Ectodermal cell (in vitro differentiated cells): ENCODE data around the gene ADAMTSL3.
"Not testable (repeated sequence)": the region's sequence is repeated elsewhere in the genome, so short reads cannot be mapped to it uniquely, and the experiment has no call there.

ENCODE experiments used
- H3K27ac ChIP-seq: 2 replicates; pipeline ENCODE4 v1.7.0; 2013; ENCODE audit warnings: mild to moderate bottlenecking, low read depth, low read length; ENCODE audit not compliant: insufficient read depth, poor library complexity, severe bottlenecking
- H3K27me3 ChIP-seq: 2 replicates; pipeline ENCODE4 v1.7.0; 2013; ENCODE audit warnings: mild to moderate bottlenecking, low read length; ENCODE audit not compliant: insufficient read depth, control insufficient read depth, poor library complexity, severe bottlenecking
- H3K36me3 ChIP-seq: one replicate; pipeline ENCODE4 v1.7.0; 2013; ENCODE audit warnings: low read length; ENCODE audit not compliant: control insufficient read depth, insufficient read depth
- H3K4me1 ChIP-seq: one replicate; pipeline ENCODE4 v1.7.0; 2013; ENCODE audit warnings: low read length; ENCODE audit not compliant: control insufficient read depth, insufficient read depth
- H3K4me3 ChIP-seq: 2 replicates; pipeline ENCODE4 v1.7.0; 2013; ENCODE audit warnings: low read depth, low read length, control low read depth; ENCODE audit not compliant: insufficient read depth
- H3K9me3 ChIP-seq: 2 replicates; pipeline ENCODE4 v1.7.0; 2013; ENCODE audit warnings: mild to moderate bottlenecking, low read length, moderate library complexity; ENCODE audit not compliant: control insufficient read depth
- WGBS, 2 experiments: methylation state at CpG; one replicate each; pipeline ENCODE4 v1.1.7; 2013; ENCODE audit warnings: missing lambda C conversion rate in 2 of 2; 5-methylcytosine and 5-hydroxymethylcytosine counted together

The ADAMTSL3 gene

DNA sequence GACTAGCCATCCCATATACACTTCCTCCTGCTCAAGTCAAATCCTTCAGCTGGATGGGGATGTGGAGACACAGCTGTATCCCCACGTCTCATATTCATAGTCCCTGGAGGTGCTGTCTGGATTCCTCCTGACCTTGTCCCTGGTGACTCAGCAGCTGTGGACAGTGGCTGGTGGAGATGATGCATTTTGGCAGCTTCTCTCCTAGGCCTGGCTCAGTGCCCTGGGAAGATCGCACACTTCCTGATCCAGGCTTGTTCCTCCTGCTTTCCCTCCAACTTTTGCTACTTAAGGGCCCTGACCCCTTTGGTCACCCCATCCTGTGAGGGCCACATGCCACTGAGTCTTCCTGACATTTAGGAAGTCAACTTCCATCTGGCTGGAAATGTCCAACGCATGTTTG lies 44.4 kb downstream of the ADAMTSL3 start:
- no peaks in the 10 kb centered on the region for H3K27me3 ChIP-seq
- H3K27ac ChIP-seq, result no peak overlapping the region
- H3K36me3 ChIP-seq, result no peaks in the 10 kb centered on the region
- H3K4me1 ChIP-seq, result peaks cover 6% of the 10 kb centered on the region
- H3K4me3 ChIP-seq, result no peak overlapping the region
- H3K9me3 ChIP-seq, result no peaks in the 10 kb centered on the region
- 93 to 97% methylated on average over 3 of the region's 3 CpGs for WGBS, 2 experiments

DNA sequence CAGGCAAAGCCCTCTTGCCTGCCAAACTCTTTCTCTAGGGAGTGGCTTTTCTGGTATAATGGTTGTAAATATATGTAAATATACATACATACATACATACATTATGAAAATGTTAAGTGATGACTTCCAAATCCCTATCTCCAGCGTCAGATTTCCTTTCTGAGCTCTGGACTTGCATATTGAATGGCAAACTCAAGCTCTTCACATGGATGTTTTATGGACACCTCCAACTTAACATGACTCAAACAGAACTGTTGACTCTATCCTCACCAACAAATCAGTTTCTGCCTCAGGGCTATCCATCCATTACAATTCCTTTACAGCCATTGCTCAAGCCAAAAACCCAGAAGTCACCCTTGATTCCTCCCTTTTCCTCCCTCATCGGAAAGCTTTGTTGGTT lies 45.1 kb downstream of the ADAMTSL3 start:
- Histone ChIP-seq H3K4me3 (no peak overlapping the region), H3K27ac (no peak overlapping the region), H3K9me3 (no peaks in the 10 kb centered on the region), H3K4me1 (peaks cover 5% of the 10 kb centered on the region), H3K36me3 (no peaks in the 10 kb centered on the region), H3K27me3 (no peaks in the 10 kb centered on the region)
- WGBS, 2 experiments, result 43 to 46% methylated on average over 2 of the region's 2 CpGs

DNA sequence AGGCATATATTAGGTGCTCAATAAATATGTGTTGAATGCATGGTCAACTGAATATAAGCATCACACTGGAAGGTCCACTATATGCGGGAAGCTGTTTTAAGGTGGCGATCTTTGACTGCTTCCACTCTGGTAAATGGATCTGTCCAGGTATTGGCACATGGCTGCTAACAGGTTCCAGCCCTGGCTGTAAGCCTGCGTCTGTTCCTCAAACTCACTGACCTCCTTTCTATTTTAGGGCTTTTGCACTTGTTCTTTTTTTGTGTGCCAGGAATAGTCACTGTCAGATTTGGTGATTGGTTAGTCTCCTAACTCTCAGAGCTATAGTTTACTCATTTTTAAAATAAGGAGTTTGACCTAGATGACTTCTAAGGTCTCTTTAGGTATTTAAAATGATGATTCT lies 46.2 kb downstream of the ADAMTSL3 start:
- H3K9me3 ChIP-seq, result no peaks in the 10 kb centered on the region
- 91 to 99% methylated on average over 3 of the region's 3 CpGs for WGBS, 2 experiments
- no peaks in the 10 kb centered on the region for H3K27me3 ChIP-seq
- H3K4me1 ChIP-seq, result no peaks in the 10 kb centered on the region
- H3K4me3 ChIP-seq, result no peak overlapping the region
- no peaks in the 10 kb centered on the region for H3K36me3 ChIP-seq
- no peak overlapping the region for H3K27ac ChIP-seq

DNA sequence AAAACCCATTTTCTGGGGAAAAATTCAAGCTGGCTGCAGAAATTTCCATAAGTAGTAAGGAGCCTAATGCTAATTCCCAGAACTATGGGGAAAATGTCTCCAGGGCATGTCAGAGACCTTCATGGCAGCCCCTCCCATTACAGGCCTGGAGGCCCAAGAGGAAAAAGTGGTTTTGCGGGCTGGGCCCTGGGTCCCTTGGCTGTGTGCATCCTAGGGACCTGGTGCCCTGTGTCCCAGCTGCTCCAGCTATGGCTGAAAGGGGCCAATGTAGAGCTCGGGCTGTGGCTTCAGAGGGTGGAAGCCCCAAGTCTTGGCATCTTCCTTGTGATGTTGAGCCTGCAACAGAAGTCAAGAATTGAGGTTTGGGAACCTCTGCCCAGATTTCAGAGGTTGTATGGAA lies 48.4 kb downstream of the ADAMTSL3 start:
- not testable (repeated sequence) for H3K4me1 ChIP-seq, H3K27ac ChIP-seq, H3K9me3 ChIP-seq, H3K27me3 ChIP-seq, H3K4me3 ChIP-seq, H3K36me3 ChIP-seq
- WGBS, 2 experiments, result 93 to 94% methylated on average over 2 of the region's 2 CpGs

DNA sequence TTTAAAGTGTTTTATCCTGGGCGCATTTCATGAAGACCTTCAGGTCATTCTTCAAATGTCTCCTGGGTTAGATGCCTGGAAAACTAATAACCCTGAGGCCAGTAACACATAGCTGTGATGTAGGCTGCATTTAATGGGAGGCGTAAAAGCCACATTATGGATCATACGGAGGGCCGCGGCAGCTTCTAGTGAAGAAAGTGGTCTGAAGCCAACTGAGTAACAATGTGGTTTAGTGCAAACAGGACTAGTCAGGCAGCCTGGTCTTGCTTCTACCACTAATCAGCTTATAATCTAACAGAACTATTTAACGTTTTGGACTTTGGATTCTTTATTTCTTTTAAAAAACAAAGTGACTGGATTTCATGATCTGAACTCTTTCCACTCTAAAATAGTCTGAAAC lies 54.4 kb downstream of the ADAMTSL3 start:
- Histone ChIP-seq H3K9me3 (no peaks in the 10 kb centered on the region), H3K27me3 (no peaks in the 10 kb centered on the region), H3K4me3 (no peak overlapping the region), H3K27ac (no peak overlapping the region), H3K4me1 (no peaks in the 10 kb centered on the region), H3K36me3 (no peaks in the 10 kb centered on the region)
- WGBS, 2 experiments, result 90 to 93% methylated on average over 6 of the region's 6 CpGs

DNA sequence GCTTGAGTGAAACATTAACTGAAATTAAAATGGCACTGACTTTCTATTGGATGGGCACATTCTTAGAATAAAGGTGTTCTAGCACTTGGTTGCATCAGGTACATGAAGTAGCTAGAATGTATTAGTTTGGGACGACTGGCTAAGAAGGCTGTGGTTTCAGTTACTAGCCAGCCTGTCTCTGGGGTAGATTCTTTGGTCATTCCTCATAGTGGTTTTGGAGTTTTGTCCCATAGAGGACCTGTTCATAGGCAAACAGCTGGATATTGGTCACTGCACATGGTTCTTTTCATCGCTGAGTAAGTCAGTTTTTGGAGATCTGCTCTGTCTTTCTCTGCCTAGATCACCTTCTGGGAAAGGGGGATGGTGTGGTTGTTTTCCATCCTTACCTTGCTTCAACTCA lies 55.3 kb downstream of the ADAMTSL3 start:
- Histone ChIP-seq H3K4me3 (no peak overlapping the region), H3K4me1 (no peaks in the 10 kb centered on the region), H3K9me3 (no peaks in the 10 kb centered on the region), H3K27ac (no peak overlapping the region), H3K36me3 (no peaks in the 10 kb centered on the region), H3K27me3 (no peaks in the 10 kb centered on the region)
- WGBS, 2 experiments, result 79 to 86% methylated on average over 2 of the region's 2 CpGs

DNA sequence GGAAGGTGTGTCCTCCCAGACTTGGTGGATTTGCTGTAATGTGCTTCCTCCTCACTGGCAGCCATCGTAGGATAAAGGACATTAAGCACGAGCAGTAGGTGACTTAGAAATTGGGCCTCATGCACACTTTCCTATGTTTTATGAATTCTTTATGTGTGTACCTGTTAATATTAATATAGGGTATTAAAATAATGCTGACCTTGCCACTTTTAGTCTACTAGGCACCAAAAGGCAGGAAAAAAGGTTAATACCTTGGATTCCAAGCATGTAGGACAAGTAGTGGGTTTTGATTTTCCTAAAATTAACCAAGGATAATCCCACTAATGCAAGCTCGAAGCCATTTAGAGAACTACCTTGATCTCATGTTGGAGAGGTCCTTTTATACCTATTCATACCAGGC lies 55.9 kb downstream of the ADAMTSL3 start:
- Histone ChIP-seq H3K4me1 (no peaks in the 10 kb centered on the region), H3K27ac (no peak overlapping the region), H3K36me3 (no peaks in the 10 kb centered on the region), H3K27me3 (no peaks in the 10 kb centered on the region), H3K9me3 (no peaks in the 10 kb centered on the region), H3K4me3 (no peak overlapping the region)
- 84 to 97% methylated on average over 3 of the region's 3 CpGs for WGBS, 2 experiments

DNA sequence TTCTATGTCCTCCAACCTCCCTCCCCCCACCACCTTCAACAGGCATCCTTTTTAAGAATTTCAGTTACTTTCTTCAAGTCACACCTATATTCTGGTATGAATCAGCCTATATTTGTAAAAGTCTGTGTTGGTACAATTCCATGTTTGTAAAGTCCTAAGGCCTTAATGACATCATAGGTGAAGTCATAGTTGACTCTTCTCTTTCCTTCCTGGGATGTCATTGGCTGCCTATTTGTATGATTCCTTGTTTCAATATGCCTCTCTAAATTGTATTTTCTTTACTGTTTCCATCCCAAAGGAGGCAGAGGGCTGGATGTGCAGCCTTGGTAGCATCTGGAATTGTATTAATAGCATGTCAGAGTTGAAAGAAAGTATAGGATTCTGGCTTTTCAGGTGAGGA lies 56.5 kb downstream of the ADAMTSL3 start:
- Histone ChIP-seq H3K9me3 (no peaks in the 10 kb centered on the region), H3K4me1 (no peaks in the 10 kb centered on the region), H3K27me3 (no peaks in the 10 kb centered on the region), H3K27ac (no peak overlapping the region), H3K36me3 (no peaks in the 10 kb centered on the region), H3K4me3 (no peak overlapping the region)

DNA sequence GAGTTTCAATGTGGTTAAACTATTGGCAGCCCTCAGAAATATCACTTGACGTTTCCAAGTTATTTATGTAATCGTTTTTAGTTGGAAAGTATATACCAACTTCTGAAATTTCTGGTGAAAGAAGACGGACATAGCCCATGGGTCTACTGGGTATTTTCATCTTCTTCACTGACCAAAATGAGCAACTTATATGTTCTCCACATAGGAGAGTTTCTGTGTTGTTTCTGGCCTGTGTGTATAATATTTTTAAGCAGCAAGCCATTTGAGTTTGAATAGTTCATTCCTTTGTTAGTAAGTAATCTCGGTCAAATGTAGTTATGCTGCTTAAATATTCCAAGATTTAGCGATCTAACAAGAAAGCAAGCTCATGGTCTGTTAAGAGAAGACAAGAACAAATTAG lies 57.3 kb downstream of the ADAMTSL3 start:
- no peak overlapping the region for H3K4me3 ChIP-seq
- no peaks in the 10 kb centered on the region for H3K9me3 ChIP-seq
- no peaks in the 10 kb centered on the region for H3K27me3 ChIP-seq
- no peaks in the 10 kb centered on the region for H3K36me3 ChIP-seq
- H3K4me1 ChIP-seq, result no peaks in the 10 kb centered on the region
- WGBS, 2 experiments, result 97 to 98% methylated on average over 5 of the region's 5 CpGs
- no peak overlapping the region for H3K27ac ChIP-seq

DNA sequence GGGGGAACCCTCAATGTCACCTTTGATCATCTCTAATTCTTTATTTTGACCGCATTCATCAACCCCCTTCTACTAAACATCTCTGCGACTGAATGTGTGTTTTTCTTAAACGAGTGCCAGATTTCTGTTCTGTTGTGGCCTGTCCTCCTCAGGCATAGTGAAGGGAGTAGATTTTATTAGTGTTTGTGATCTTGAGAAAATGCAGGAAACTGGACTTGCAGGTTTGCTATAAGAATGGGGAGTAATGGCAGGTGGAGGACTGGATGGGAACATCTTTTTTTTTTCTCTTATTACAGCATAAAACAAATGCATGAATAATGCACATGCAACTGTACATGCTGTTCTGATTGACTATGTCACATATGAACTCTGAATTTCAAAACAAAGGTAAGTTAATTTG lies 59.3 kb downstream of the ADAMTSL3 start:
- Histone ChIP-seq H3K27me3 (no peaks in the 10 kb centered on the region), H3K4me1 (no peaks in the 10 kb centered on the region), H3K9me3 (no peaks in the 10 kb centered on the region), H3K4me3 (no peak overlapping the region), H3K27ac (no peak overlapping the region), H3K36me3 (no peaks in the 10 kb centered on the region)
- 96 to 100% methylated on average over 3 of the region's 3 CpGs for WGBS, 2 experiments

DNA sequence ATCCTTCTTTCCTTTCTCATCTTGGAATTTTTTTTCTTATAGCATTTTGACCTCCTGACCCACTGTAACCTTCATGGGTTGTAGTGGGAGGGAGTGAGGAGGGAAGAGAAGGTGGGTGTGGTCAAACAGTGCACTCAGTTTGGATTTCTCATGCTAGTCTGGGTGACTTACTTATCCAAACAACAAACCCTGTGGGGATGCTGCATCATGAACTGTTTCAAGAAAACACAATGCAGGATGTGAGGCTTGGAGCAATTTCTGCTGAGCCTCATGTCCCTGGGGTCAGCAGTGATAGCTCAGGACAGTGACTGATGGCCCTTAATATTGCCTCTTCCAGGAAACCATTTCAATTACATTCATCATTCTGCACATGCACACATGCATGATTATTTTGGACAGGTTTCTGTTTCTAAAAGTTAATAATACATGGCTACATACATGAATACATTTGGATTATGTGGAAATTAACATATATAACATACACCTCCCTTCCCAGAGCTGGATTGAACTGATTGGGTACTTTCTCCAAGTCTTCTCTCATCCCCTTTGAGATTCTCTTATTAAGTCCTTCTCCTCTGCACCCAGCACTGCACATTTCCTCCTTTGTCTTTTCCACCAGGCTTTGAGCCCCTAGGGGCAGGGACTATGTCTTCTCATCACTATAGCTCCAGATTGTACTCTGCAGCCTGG lies 61.2 kb downstream of the ADAMTSL3 start:
- no peaks in the 10 kb centered on the region for H3K4me1 ChIP-seq
- H3K9me3 ChIP-seq, result no peaks in the 10 kb centered on the region
- H3K27me3 ChIP-seq, result no peaks in the 10 kb centered on the region
- H3K4me3 ChIP-seq, result no peak overlapping the region
- H3K27ac ChIP-seq, result no peak overlapping the region
- no peaks in the 10 kb centered on the region for H3K36me3 ChIP-seq
